Bronchial epithelial cell (primary cell): ENCODE measurements around the gene CBFA2T3. TPM values are rescaled to one million over a fixed set of nuclear protein-coding genes. Genes with fewer than 3 reads are reported as not detected.

Experiments used
- DNase-seq: peaks from one replicate; pipeline ENCODE4 v3.0.0-alpha.2; 2010; ENCODE audit warnings: low read depth
- FAIRE-seq: peaks from 2 replicates; lab custom pipeline; 2011; peaks lifted over from hg19 to GRCh38; lab: Jason Lieb, UNC
- H3K27me3 ChIP-seq: 2 replicates; pipeline ENCODE4 v1.5.1; 2011; ENCODE audit warnings: low read length; ENCODE audit not compliant: control insufficient read depth, insufficient read depth
- H3K36me3 ChIP-seq: 2 replicates; pipeline ENCODE4 v1.5.1; 2011; ENCODE audit warnings: low read length; ENCODE audit not compliant: control insufficient read depth, insufficient read depth
- H3K4me3 ChIP-seq: 2 replicates; pipeline ENCODE4 v1.5.1; 2011; ENCODE audit warnings: mild to moderate bottlenecking, low read depth, low read length, control low read depth
- CTCF ChIP-seq: IDR thresholded peaks from 2 replicates; pipeline ENCODE4 v1.5.1; 2011; ENCODE audit warnings: mild to moderate bottlenecking, moderate library complexity, low read length, control low read depth, inconsistent platforms; ENCODE audit not compliant: insufficient read depth, severe bottlenecking
- total RNA-seq: library from RNA; depleted of rRNA; stranded (reverse); fragments of >200 nt; gene quantifications from 2 replicates; pipeline ENCODE4 v1.2.1, GENCODE V29; 2014

Gene CBFA2T3
- total RNA-seq, 1 donor from 2014 or later = 0.26 TPM

- H3K36me3 ChIP-seq = no peaks in the 10 kb centered on the region
- TF ChIP-seq CTCF = no peak
- H3K27me3 ChIP-seq = peaks cover 26% of the 10 kb centered on the region
- DNase-seq (no peak), FAIRE-seq (no peak)
- no peak overlapping the region for H3K4me3 ChIP-seq
Measured at GRCh38 chr16:88939245-88939971, 37.6 kb downstream of the CBFA2T3 start.

- Histone ChIP-seq H3K36me3 (no peaks in the 10 kb centered on the region), H3K4me3 (no peak overlapping the region), H3K27me3 (peaks cover 26% of the 10 kb centered on the region)
- no peak for FAIRE-seq
- DNase-seq = no peak
- TF ChIP-seq CTCF = no peak
Measured at GRCh38 chr16:88938777-88939244, 38.2 kb downstream of the CBFA2T3 start.

GRCh38 chr16:88938119-88938776, 38.8 kb downstream of the CBFA2T3 start:
- TF ChIP-seq CTCF = no peak
- Histone ChIP-seq H3K4me3 (no peak overlapping the region), H3K27me3 (peaks cover 26% of the 10 kb centered on the region), H3K36me3 (no peaks in the 10 kb centered on the region)
- FAIRE-seq = no peak
- DNase-seq = no peak

- TF ChIP-seq CTCF = no peak
- H3K4me3 ChIP-seq = no peak overlapping the region
- H3K27me3 ChIP-seq = peaks cover 18% of the 10 kb centered on the region
- no peak for DNase-seq
- no peaks in the 10 kb centered on the region for H3K36me3 ChIP-seq
- FAIRE-seq = no peak
Measured at GRCh38 chr16:88937206-88937621, 39.8 kb downstream of the CBFA2T3 start.

GRCh38 chr16:88936556-88937205, 40.3 kb downstream of the CBFA2T3 start:
- no peak for FAIRE-seq
- no peak for DNase-seq
- Histone ChIP-seq H3K27me3 (peaks cover 14% of the 10 kb centered on the region), H3K36me3 (no peaks in the 10 kb centered on the region), H3K4me3 (no peak overlapping the region)
- no peak for TF ChIP-seq CTCF
